ENCODE results near the gene KCNT2. TPM values are rescaled to one million over a fixed set of nuclear protein-coding genes. Genes with fewer than 3 reads are reported as not detected.

Gene KCNT2
- total and polyA plus RNA-seq, 2 of the 8 experiments (the other 6 are each of a cell fraction or from before 2014, with no cell fraction given): 2.3 to 10.2 TPM

GRCh38 chr1:196607981-196608380, 259 bp downstream of the KCNT2 start (continued):
- TF ChIP-seq CHD7 (IDR thresholded peaks at IDR 0.05; ENCODE audit: insufficient replicate concordance, low read length): peak; percentile 11
- TF ChIP-seq RAD21 (IDR thresholded peaks at IDR 0.05 in 1 of 2, conservative IDR thresholded peaks at IDR 0.05 in 1 of 2; ENCODE audit: low read depth in 2 of 2, low read length in 2 of 2): no peak
- TF ChIP-seq MAFK (IDR thresholded peaks at IDR 0.05; ENCODE audit: low read depth, low read length): no peak
- no peak for TF ChIP-seq GABPA (IDR thresholded peaks at IDR 0.05; ENCODE audit: borderline replicate concordance, insufficient read depth, low read length)
- TF ChIP-seq EZH2 (IDR thresholded peaks at IDR 0.05; ENCODE audit: low read depth, low read length, severe bottlenecking): no peak
- TF ChIP-seq EGR1 (IDR thresholded peaks at IDR 0.05; ENCODE audit: borderline replicate concordance, low read depth, low read length): no peak
- TF ChIP-seq NRF1 (IDR thresholded peaks at IDR 0.05; ENCODE audit: low read depth, low read length): no peak
- TF ChIP-seq SIRT6 (IDR thresholded peaks at IDR 0.05; ENCODE audit: low read length): no peak
- TF ChIP-seq EP300 (IDR thresholded peaks at IDR 0.05; ENCODE audit: borderline replicate concordance in 1 of 2, low read depth in 2 of 2, low read length in 2 of 2): no peak
- peak; percentile 38 for TF ChIP-seq KDM4A (IDR thresholded peaks at IDR 0.05; ENCODE audit: low read depth, low read length, severe bottlenecking)
- TF ChIP-seq RFX5 (IDR thresholded peaks at IDR 0.05; ENCODE audit: borderline replicate concordance, low read depth, low read length): no peak

All from H1 (cell line).